ENCODE measurements around the gene CCDC93.

Gene CCDC93

GRCh38 chr2:118013724-118014491, at the start of gene CCDC93:
TSS of gene CCDC93 (minus strand) at chr2:118014070. CDS start at chr2:118013995, 75 bp downstream.
- peak; percentile 90 to 91 for DNase-seq

- DNase-seq = no peak
These were observed 48.8 kb upstream of the CCDC93 start for GRCh38 chr2:118062669-118063068.

GRCh38 chr2:118062048-118062447, 48.2 kb upstream of the CCDC93 start:
- no peak for DNase-seq

GRCh38 chr2:118061135-118061955, 47.5 kb upstream of the CCDC93 start:
- peak; percentile 15 to 24 for DNase-seq

- no peak for DNase-seq
These were observed 46.1 kb upstream of the CCDC93 start for GRCh38 chr2:118059919-118060478.

GRCh38 chr2:118058951-118059350, 45.1 kb upstream of the CCDC93 start:
- DNase-seq = no peak

- no peak for DNase-seq
These were observed 42.9 kb upstream of the CCDC93 start for GRCh38 chr2:118056801-118057200.

GRCh38 chr2:118056165-118056534, 42.3 kb upstream of the CCDC93 start:
- peak in 1 of 2 donors; percentile 63 for DNase-seq

- DNase-seq = peak in 1 of 2 donors; percentile 12
These were observed 41.8 kb upstream of the CCDC93 start for GRCh38 chr2:118055512-118056164.

GRCh38 chr2:118054213-118055008, 40.5 kb upstream of the CCDC93 start:
- DNase-seq = no peak

GRCh38 chr2:118053681-118054080, 39.8 kb upstream of the CCDC93 start:
- DNase-seq = no peak

- no peak for DNase-seq
These were observed 38.6 kb upstream of the CCDC93 start for GRCh38 chr2:118052474-118052873.

- DNase-seq = no peak
These were observed 38.0 kb upstream of the CCDC93 start for GRCh38 chr2:118051826-118052358.

- no peak for DNase-seq
These were observed 37.1 kb upstream of the CCDC93 start for GRCh38 chr2:118050974-118051373.

- DNase-seq = no peak
These were observed 36.5 kb upstream of the CCDC93 start for GRCh38 chr2:118050386-118050785.

GRCh38 chr2:118049816-118050140, 35.9 kb upstream of the CCDC93 start:
- DNase-seq = no peak

- DNase-seq = no peak
These were observed 35.4 kb upstream of the CCDC93 start for GRCh38 chr2:118049140-118049815.

GRCh38 chr2:118048401-118048800, 34.5 kb upstream of the CCDC93 start:
- DNase-seq = no peak

GRCh38 chr2:118047380-118047826, 33.5 kb upstream of the CCDC93 start:
- no peak for DNase-seq

GRCh38 chr2:118046634-118047210, 32.9 kb upstream of the CCDC93 start:
- peak in 1 of 2 donors; percentile 34 for DNase-seq

- no peak for DNase-seq
These were observed 31.4 kb upstream of the CCDC93 start for GRCh38 chr2:118045286-118045685.
